ENCODE measurements around the gene MAFF.

The MAFF gene

GRCh38 chr22:38255697-38256096, 53.9 kb downstream of the MAFF start:
- TF ChIP-seq CTCF (IDR thresholded peaks at IDR 0.05; ENCODE audit: low read depth, low read length), result no peak
- Histone ChIP-seq H3K4me1 (0 out of 2 replicates have a peak, but pooled peaks cover 4% of the 10 kb centered on the region), H3K36me3 (no peaks in the 10 kb centered on the region), H3K27me3 (no peaks in the 10 kb centered on the region), H3K4me3 (ENCODE audit: low read depth, low read length) (no peak overlapping the region), H3K9me3 (no peaks in the 10 kb centered on the region)
- no peak for DNase-seq

GRCh38 chr22:38257181-38257580, 55.4 kb downstream of the MAFF start:
- no peak for TF ChIP-seq CTCF (IDR thresholded peaks at IDR 0.05; ENCODE audit: low read depth, low read length)
- Histone ChIP-seq H3K4me1 (0 out of 2 replicates have a peak, but pooled peaks cover 4% of the 10 kb centered on the region), H3K4me3 (ENCODE audit: low read depth, low read length) (no peak overlapping the region), H3K9me3 (no peaks in the 10 kb centered on the region), H3K27me3 (no peaks in the 10 kb centered on the region), H3K36me3 (no peaks in the 10 kb centered on the region)
- no peak for DNase-seq

GRCh38 chr22:38257650-38258250, 56.0 kb downstream of the MAFF start:
- DNase-seq, result no peak
- H3K27me3 ChIP-seq, result no peaks in the 10 kb centered on the region
- no peak overlapping the region for H3K4me3 ChIP-seq (ENCODE audit: low read depth, low read length)
- no peaks in the 10 kb centered on the region for H3K36me3 ChIP-seq
- no peak for TF ChIP-seq CTCF (IDR thresholded peaks at IDR 0.05; ENCODE audit: low read depth, low read length)
- 0 out of 2 replicates have a peak, but pooled peaks cover 4% of the 10 kb centered on the region for H3K4me1 ChIP-seq
- no peaks in the 10 kb centered on the region for H3K9me3 ChIP-seq

- Histone ChIP-seq H3K4me1 (0 out of 2 replicates have a peak, but pooled peaks cover 4% of the 10 kb centered on the region), H3K27me3 (no peaks in the 10 kb centered on the region), H3K4me3 (ENCODE audit: low read depth, low read length) (no peak overlapping the region), H3K9me3 (no peaks in the 10 kb centered on the region), H3K36me3 (no peaks in the 10 kb centered on the region)
- no peak for DNase-seq
- no peak for TF ChIP-seq CTCF (IDR thresholded peaks at IDR 0.05; ENCODE audit: low read depth, low read length)
Measured at GRCh38 chr22:38258895-38259294, 57.1 kb downstream of the MAFF start.

GRCh38 chr22:38259370-38259769, 57.6 kb downstream of the MAFF start:
- TF ChIP-seq CTCF (IDR thresholded peaks at IDR 0.05; ENCODE audit: low read depth, low read length), result no peak
- no peaks in the 10 kb centered on the region for H3K27me3 ChIP-seq

More at GRCh38 chr22:38259370-38259769, 57.6 kb downstream of the MAFF start:
- no peaks in the 10 kb centered on the region for H3K36me3 ChIP-seq
- DNase-seq, result no peak
- no peaks in the 10 kb centered on the region for H3K9me3 ChIP-seq
- 0 out of 2 replicates have a peak, but pooled peaks cover 4% of the 10 kb centered on the region for H3K4me1 ChIP-seq
- H3K4me3 ChIP-seq (ENCODE audit: low read depth, low read length), result no peak overlapping the region

All from BE2C (cell line).